DLD1 (cell line): Measurements from ENCODE around the gene IRF2BP2.

Source experiments
- in situ Hi-C: cut with HindIII; loops from 2 replicates; pipeline ENCODE4 v1.10.0; 2017; ENCODE audit warnings: low sequenced_read_pairs

Gene IRF2BP2

GRCh38 chr1:234616644-234617043 is 6.7 kb upstream of the IRF2BP2 start:
- in situ Hi-C loops = loop anchor here (10.0 to 25.0 kb wide), 2 partner anchors 346 to 428 kb away; no protein-coding TSS in a partner anchor

- in situ Hi-C loops = loop anchor here (10.0 to 25.0 kb wide), 2 partner anchors 348 to 431 kb away; no protein-coding TSS in a partner anchor
Observed at GRCh38 chr1:234614081-234614489, 4.1 kb upstream of the IRF2BP2 start.

- in situ Hi-C loops = loop anchor here (10.0 to 25.0 kb wide), 2 partner anchors 349 to 431 kb away; no protein-coding TSS in a partner anchor
Observed at GRCh38 chr1:234613128-234613875, 3.3 kb upstream of the IRF2BP2 start.

GRCh38 chr1:234612352-234613127 is 2.6 kb upstream of the IRF2BP2 start:
- in situ Hi-C loops = loop anchor here (10.0 to 25.0 kb wide), 2 partner anchors 350 to 432 kb away; no protein-coding TSS in a partner anchor

GRCh38 chr1:234611847-234612351 is 1.9 kb upstream of the IRF2BP2 start:
- in situ Hi-C loops = loop anchor here (10.0 to 25.0 kb wide), 2 partner anchors 350 to 433 kb away; no protein-coding TSS in a partner anchor

- in situ Hi-C loops = loop anchor here (10.0 to 25.0 kb wide), 2 partner anchors 351 to 433 kb away; no protein-coding TSS in a partner anchor
Observed at GRCh38 chr1:234611225-234611846, 1.4 kb upstream of the IRF2BP2 start.

- in situ Hi-C loops = loop anchor here (10.0 to 25.0 kb wide), 2 partner anchors 352 to 434 kb away; no protein-coding TSS in a partner anchor
Observed at GRCh38 chr1:234610666-234611224, 767 bp upstream of the IRF2BP2 start.

GRCh38 chr1:234609691-234610042 is 311 bp downstream of the IRF2BP2 start:
- in situ Hi-C loops = loop anchor here (10.0 to 25.0 kb wide), 2 partner anchors 353 to 435 kb away; no protein-coding TSS in a partner anchor

GRCh38 chr1:234608911-234609690 is 877 bp downstream of the IRF2BP2 start:
- in situ Hi-C loops = loop anchor here (25.0 kb wide), 1 partner anchor 353 kb away; no protein-coding TSS in a partner anchor

- in situ Hi-C loops = loop anchor here (25.0 kb wide), 1 partner anchor 354 kb away; no protein-coding TSS in a partner anchor
Observed at GRCh38 chr1:234608025-234608910, 1.7 kb downstream of the IRF2BP2 start.

GRCh38 chr1:234607109-234608024 is 2.6 kb downstream of the IRF2BP2 start:
- in situ Hi-C loops = loop anchor here (25.0 kb wide), 1 partner anchor 355 kb away; no protein-coding TSS in a partner anchor

- in situ Hi-C loops = loop anchor here (25.0 kb wide), 1 partner anchor 356 kb away; no protein-coding TSS in a partner anchor
Observed at GRCh38 chr1:234606784-234607108, 3.2 kb downstream of the IRF2BP2 start.

GRCh38 chr1:234605983-234606783 is 3.8 kb downstream of the IRF2BP2 start:
- in situ Hi-C loops = loop anchor here (25.0 kb wide), 1 partner anchor 356 kb away; no protein-coding TSS in a partner anchor

GRCh38 chr1:234605399-234605982 is 4.5 kb downstream of the IRF2BP2 start:
- in situ Hi-C loops = loop anchor here (25.0 kb wide), 1 partner anchor 357 kb away; no protein-coding TSS in a partner anchor

GRCh38 chr1:234604495-234605398 is 5.2 kb downstream of the IRF2BP2 start:
- in situ Hi-C loops = loop anchor here (25.0 kb wide), 1 partner anchor 358 kb away; no protein-coding TSS in a partner anchor
